Activated CD8-positive, alpha-beta memory T cell treated with anti-CD3 and anti-CD28 coated beads, Interleukin-2, amount 50 U/mL, for 4 hours (primary cell): ENCODE measurements around the gene RSRC1.
"Not testable (repeated sequence)": the region's sequence is repeated elsewhere in the genome, so short reads cannot be mapped to it uniquely, and the experiment has no call there.

Experiments
- DNase-seq: peaks from one replicate; pipeline ENCODE4 v3.0.0-alpha.2; 2020

RSRC1 gene

DNA sequence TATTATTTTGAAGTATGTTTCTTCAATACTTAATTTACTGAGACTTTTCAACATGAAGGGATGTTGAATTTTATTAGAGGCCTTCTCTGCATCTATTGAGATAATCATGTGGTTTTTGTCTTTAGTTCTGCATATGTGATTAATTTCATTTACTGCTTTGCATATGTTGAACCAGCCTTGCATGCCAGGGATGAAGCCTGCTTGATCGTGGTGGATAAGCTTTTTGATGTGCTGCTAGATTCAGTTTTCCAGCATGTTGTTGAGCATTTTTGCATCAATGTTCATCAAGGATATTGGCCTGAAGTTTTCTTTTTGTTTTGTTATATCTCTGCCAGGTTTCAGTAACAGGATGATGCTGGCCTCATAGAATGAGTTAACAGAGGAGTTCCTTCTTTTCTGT, 134.4 kb downstream of the RSRC1 start:
- DNase-seq = no peak

DNA sequence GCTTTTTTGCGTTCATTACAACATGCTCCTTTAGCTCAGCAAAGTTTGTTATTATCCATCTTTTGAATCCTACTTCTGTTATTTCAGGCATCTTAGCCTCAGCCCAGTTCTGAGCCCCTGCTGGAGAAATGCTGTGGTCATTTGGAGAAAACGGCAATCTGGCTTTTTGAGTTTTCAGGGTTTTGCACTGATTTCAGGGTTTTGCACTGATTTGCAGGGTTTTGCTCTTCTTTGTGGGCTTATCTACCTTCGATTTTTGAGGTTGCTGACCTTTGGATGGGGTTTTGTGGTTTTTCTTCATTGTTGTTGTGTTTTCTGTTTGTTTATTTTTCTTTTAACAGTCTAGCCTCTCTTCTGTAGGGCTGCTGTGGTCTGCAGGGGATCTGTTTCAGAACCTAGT, 137.4 kb downstream of the RSRC1 start:
- no peak for DNase-seq

- no peak for DNase-seq
Observed at GRCh38 chr3:158248261-158248660, 138.4 kb downstream of the RSRC1 start.

DNA sequence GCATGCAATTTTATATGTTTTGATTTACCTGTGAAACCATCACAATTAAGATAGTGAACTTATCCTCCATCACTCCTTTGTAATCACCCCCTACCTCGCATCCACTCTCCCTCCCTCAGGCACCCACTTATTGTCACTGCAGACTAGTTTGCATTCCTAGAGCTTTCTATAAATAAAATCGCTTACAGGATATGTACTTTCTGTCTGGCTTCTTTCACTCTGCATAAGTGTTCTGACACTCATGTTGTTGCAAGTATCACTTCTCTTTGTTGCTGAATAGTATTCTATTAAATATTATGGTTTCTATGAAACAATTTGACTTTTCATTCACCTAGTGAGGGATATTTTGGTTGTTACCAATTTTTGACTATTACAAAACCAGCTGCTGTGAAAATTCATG, 139.3 kb downstream of the RSRC1 start:
- no peak for DNase-seq

DNA sequence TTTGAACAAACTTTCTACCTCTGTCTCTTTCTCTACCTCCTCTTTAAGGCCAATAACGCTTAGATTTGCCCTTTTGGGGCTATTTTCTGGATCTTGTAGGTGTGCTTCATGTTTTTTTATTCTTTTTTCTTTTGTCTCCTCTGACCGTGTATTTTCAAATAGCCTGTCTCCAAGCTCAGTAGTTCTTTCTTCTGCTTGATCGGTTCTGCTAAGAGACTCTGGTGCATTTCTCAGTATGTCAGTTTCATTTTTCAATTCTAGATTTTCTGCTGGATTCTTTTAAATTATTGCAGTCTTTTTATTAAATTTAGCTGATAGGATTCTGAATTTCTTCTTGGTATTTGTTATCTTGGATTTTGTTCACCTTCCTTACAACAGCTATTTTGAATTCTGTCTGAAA, 148.7 kb downstream of the RSRC1 start:
- DNase-seq = no peak

GRCh38 chr3:158260392-158260791, 150.5 kb downstream of the RSRC1 start:
- no peak for DNase-seq

GRCh38 chr3:158261371-158261991, 151.6 kb downstream of the RSRC1 start:
- no peak for DNase-seq

- DNase-seq = no peak
Observed at GRCh38 chr3:158264894-158265293, 155.0 kb downstream of the RSRC1 start.

DNA sequence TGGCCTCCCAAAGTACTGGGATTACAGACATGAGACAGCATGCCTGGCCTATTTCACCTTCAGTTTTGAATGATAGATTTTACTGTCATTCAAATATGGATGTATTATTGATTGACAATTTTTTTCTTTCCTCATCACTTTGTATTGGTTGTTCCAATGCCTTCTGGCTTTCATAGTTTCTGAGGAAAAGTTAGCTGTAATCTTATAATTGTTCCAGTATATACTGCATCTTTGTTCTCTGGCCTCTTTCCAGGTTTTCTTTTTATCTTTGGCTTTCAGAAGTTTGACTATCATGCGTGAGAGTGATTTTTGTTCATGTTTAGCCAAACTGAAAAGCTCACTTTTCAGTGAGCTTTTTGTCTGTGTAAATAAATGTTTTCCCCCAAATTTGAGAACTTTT, 157.1 kb downstream of the RSRC1 start:
- no peak for DNase-seq

GRCh38 chr3:158269942-158270341, 160.1 kb downstream of the RSRC1 start:
- DNase-seq = no peak

DNA sequence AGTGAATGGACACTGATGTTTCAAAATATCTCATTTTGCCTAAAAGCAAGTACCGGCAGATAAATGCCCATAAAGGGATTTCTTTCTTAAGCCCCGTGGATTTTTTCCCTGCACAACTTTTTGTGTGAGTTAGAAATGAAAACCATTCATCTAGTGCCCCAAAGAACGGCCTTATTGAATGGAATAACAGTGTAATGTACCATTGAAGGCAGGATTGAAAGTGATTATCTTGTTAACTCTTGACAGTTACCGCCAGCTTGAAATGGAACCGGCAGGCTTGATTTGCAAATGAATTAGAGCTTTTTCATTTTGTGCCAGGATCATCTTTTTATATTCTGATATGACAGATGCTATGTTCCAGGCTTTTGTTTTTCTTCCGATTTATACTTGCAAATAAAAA, 162.2 kb downstream of the RSRC1 start:
- DNase-seq = no peak

DNA sequence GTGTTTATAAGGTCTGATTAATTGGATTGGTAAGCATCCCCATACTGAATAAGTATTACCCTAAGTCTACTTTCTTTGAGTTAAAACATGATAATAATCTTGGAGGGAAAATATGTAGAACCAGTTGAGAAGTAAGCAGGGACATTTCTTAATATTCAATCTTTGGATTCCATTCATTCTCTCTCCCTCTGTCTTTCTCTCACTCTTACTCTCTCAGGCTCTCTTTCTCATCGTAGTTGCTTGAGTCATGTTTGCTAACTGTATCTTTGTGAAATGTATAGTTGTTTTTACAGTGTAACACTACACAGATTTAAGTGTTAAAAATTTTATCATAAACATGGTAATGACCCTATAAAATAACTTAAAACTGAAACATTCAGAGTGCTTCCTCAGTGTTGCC, 163.8 kb downstream of the RSRC1 start:
- DNase-seq = no peak

- DNase-seq = no peak
Observed at GRCh38 chr3:158278187-158278586, 168.3 kb downstream of the RSRC1 start.

DNA sequence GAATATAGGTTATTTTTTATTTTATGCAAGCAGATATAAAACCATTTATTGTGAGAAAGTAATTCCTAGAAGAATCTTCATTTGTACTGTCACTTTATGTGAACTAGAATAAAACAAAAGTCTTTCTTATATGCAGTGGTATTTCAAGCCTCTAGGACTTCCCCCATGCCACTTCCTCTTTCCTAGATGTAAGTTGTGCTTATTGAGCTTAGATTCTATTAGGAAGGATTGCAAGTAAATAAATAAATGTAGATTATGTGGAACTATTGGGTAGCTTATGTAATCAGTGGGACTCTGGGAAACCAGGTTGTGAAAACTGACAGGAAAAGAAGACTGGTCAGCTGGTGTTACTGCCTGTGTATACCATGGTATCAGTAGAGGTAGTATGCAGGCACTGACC, 169.7 kb downstream of the RSRC1 start:
- no peak for DNase-seq

- DNase-seq = no peak
Observed at GRCh38 chr3:158295771-158296170, 185.9 kb downstream of the RSRC1 start.

DNA sequence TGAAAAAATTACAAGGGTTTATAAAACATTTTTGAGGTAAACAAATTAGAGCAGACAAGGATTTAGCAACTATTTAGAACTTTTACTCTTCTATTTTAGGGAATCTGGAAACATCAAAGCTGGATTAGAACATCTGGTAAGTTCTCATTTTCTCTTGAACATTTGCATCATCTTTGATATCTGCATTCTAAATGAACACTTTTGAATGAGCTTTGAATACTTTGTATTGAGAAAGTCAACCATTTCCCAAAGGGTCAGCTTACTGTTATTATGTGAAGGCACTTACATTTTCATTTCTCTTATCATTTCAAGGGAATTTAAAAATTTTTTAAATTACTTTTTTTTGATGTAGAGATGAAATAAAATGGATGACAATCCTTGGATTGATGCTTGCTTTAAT, 188.1 kb downstream of the RSRC1 start:
- DNase-seq = no peak

DNA sequence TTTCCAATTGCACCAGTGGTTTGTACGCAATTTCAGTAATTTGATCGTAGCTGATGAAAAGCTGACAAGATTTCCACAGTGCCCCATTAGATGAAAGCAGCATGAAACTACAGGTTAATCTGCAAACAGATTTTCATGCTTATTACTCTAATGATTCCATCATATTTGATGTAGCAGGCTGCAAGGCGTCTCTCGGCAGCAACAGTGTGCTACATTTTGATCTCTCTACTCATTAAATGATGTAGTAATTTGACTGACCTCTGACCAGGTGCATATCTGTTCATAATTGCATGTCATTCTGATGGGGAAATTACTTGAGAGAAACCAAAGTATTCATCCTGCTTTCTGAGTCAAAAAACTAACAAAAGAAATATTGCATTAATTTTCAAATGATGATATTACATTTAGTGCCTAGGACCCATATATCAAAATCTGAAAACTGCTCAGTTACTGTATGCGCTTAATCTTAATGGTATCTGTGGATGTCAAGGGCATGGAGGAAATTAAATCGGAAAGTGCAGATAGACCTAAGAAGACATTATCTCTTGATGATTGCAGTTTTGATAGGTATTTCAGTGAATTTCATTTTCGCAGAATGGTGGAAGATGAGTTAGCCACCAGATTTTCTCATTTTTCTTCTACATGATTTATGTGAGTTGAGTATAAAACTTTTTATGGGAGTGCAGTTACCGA, 198.5 kb downstream of the RSRC1 start:
- no peak for DNase-seq

- no peak for DNase-seq
Observed at GRCh38 chr3:158312560-158313141, 202.8 kb downstream of the RSRC1 start.

GRCh38 chr3:158313338-158313927, 203.5 kb downstream of the RSRC1 start:
- DNase-seq = no peak

DNA sequence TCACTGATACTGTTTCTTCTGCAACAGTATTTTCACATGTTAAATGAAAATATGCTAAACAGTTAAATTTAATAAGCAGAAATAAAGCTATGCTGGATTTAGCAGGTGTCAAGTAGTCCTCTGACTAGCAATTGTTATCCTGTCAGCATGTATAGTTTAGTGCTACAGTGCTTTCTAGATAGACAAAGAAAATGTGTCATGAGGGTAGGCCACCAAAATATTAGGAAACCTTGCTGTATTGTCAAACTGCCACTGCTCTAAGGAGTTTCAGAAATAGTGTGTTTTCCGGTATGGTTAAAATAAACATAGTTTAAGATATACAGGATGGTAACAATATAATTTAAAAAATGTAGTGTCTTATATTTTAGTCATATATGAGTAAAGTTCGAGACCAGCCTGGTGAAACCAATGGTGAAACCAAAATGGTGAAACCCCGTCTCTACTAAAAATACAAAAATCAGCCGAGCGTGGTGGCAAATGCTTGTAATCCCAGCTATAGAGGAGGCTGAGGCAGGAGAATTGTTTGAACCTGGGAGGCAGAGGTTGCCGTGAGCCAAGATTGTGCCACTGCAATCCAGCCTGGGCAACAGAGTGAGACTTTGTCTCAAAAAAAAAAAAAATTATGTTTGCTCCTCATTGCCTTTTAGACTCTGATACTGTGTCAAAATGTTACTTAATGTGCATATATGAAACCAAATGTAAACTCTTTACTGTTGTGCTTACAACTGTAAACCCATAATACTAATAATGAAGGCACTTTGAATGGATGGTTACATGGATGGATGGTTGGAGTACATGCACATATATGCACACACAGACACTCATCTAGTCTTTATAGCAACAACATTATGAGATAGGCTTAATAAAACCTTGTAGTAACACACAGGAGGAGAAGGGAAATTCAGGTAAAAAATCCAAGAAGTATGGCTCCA, 204.8 kb downstream of the RSRC1 start:
- no peak for DNase-seq

DNA sequence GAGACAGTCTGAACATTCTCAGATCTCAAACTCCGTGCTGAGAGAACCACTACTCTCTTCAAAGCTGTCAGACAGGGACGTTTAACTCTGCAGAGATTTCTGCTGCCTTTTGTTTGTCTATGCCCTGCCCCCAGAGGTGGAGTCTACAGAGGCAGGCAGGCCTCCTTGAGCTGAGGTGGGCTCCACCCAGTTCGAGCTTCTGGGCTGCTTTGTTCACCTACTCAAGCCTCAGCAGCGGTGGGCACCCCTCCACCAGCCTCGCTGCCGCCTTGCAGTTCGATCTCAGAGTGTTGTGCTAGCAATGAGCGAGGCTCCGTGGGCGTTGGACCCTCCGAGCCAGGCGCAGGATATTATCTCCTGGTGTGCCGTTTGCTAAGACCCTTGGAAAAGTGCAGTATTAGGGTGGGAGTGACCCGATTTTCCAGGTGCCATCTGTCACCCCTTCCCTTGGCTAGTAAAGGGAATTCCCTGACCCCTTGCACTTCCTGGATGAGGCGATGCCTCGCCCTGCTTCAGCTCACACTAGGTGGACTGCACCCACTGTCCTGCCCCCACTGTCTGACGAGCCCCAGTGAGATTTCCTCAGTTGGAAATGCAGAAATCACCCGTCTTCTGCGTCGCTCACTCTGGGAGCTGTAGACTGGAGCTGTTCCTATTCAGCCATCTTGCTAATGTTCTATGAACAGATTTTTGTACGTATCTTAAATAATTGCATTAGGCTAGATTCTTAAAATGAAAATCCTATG, 220.0 kb downstream of the RSRC1 start:
- not testable (repeated sequence) for DNase-seq

DNA sequence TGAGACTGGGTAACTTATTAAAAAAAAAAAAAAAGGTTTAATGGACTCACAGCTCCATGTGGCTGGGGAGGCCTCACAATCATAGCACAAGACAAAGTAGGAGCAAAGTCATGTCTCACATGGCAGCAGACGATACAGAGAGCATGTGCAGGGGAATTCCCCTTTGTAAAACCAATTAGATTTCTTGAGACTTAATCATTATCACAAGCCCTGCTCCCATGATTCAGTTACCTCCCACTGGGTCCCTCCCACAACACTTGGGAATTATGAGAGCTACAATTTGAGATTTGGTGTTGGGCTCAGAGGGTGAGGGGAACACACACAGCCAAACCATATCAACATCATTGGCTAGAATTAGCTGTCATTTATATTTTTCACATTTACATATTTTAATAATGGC, 221.0 kb downstream of the RSRC1 start:
- DNase-seq = no peak
